ENCODE data around the gene TRHDE. TPM values are rescaled to one million over a fixed set of nuclear protein-coding genes. Genes with fewer than 3 reads are reported as not detected.
"Not testable (repeated sequence)": the region's sequence is repeated elsewhere in the genome, so short reads cannot be mapped to it uniquely, and the experiment has no call there.

Gene TRHDE
- total RNA-seq, 1 donor from 2014 or later = 5.6 TPM

GRCh38 chr12:72642706-72643105, 370.5 kb downstream of the TRHDE start:
- Histone ChIP-seq H3K36me3 (ENCODE audit: control insufficient read depth, insufficient read depth, low read length) (no peaks in the 10 kb centered on the region), H3K27me3 (ENCODE audit: control insufficient read depth, insufficient read depth, low read length) (no peaks in the 10 kb centered on the region), H3K4me3 (ENCODE audit: low read depth, low read length) (no peak overlapping the region)
- no peak for TF ChIP-seq CTCF (IDR thresholded peaks at IDR 0.05; ENCODE audit: insufficient read depth, low read length, poor library complexity, severe bottlenecking)
- no peak for DNase-seq (ENCODE audit: low read depth)

GRCh38 chr12:72647139-72647538, 375.0 kb downstream of the TRHDE start:
- TF ChIP-seq CTCF (IDR thresholded peaks at IDR 0.05; ENCODE audit: insufficient read depth, low read length, poor library complexity, severe bottlenecking) = no peak
- H3K4me3 ChIP-seq (ENCODE audit: low read depth, low read length) = no peak overlapping the region
- H3K36me3 ChIP-seq (ENCODE audit: control insufficient read depth, insufficient read depth, low read length) = no peaks in the 10 kb centered on the region
- no peaks in the 10 kb centered on the region for H3K27me3 ChIP-seq (ENCODE audit: control insufficient read depth, insufficient read depth, low read length)
- DNase-seq (ENCODE audit: low read depth) = no peak

- no peak for TF ChIP-seq CTCF (IDR thresholded peaks at IDR 0.05; ENCODE audit: insufficient read depth, low read length, poor library complexity, severe bottlenecking)
- Histone ChIP-seq H3K27me3 (ENCODE audit: control insufficient read depth, insufficient read depth, low read length) (no peaks in the 10 kb centered on the region), H3K4me3 (ENCODE audit: low read depth, low read length) (no peak overlapping the region), H3K36me3 (ENCODE audit: control insufficient read depth, insufficient read depth, low read length) (no peaks in the 10 kb centered on the region)
- DNase-seq (ENCODE audit: low read depth) = no peak
Measured at GRCh38 chr12:72658615-72659014, 386.4 kb downstream of the TRHDE start.

GRCh38 chr12:72660174-72660573, 388.0 kb downstream of the TRHDE start:
- H3K36me3 ChIP-seq (ENCODE audit: control insufficient read depth, insufficient read depth, low read length); DNase-seq (ENCODE audit: low read depth); H3K27me3 ChIP-seq (ENCODE audit: control insufficient read depth, insufficient read depth, low read length); H3K4me3 ChIP-seq (ENCODE audit: low read depth, low read length): not testable (repeated sequence)

- H3K4me3 ChIP-seq (ENCODE audit: low read depth, low read length) = no peak overlapping the region
- no peaks in the 10 kb centered on the region for H3K27me3 ChIP-seq (ENCODE audit: control insufficient read depth, insufficient read depth, low read length)
- TF ChIP-seq CTCF (IDR thresholded peaks at IDR 0.05; ENCODE audit: insufficient read depth, low read length, poor library complexity, severe bottlenecking) = no peak
- DNase-seq (ENCODE audit: low read depth) = no peak
- no peaks in the 10 kb centered on the region for H3K36me3 ChIP-seq (ENCODE audit: control insufficient read depth, insufficient read depth, low read length)
Measured at GRCh38 chr12:72673853-72674252, 401.7 kb downstream of the TRHDE start.

- Histone ChIP-seq H3K36me3 (ENCODE audit: control insufficient read depth, insufficient read depth, low read length) (no peaks in the 10 kb centered on the region), H3K4me3 (ENCODE audit: low read depth, low read length) (no peak overlapping the region), H3K27me3 (ENCODE audit: control insufficient read depth, insufficient read depth, low read length) (no peaks in the 10 kb centered on the region)
- no peak for DNase-seq (ENCODE audit: low read depth)
- no peak for TF ChIP-seq CTCF (IDR thresholded peaks at IDR 0.05; ENCODE audit: insufficient read depth, low read length, poor library complexity, severe bottlenecking)
Measured at GRCh38 chr12:72676556-72676955, 404.4 kb downstream of the TRHDE start.
